NT2/D1 (cell line): ENCODE data around the gene MYO1C.

Experiments used
- DNase-seq: peaks from one replicate; pipeline ENCODE4 v3.0.0-alpha.2; 2011; ENCODE audit warnings: low read depth, low spot score
- H3K27me3 ChIP-seq: 2 replicates; pipeline ENCODE4 v1.6.0; 2011; ENCODE audit warnings: mild to moderate bottlenecking; ENCODE audit not compliant: insufficient read length, insufficient read depth
- H3K36me3 ChIP-seq: 2 replicates; pipeline ENCODE4 v1.6.1; 2011; ENCODE audit warnings: mild to moderate bottlenecking, low read length, mixed read lengths; ENCODE audit not compliant: insufficient read depth, insufficient read length
- H3K4me1 ChIP-seq: 2 replicates; pipeline ENCODE4 v1.5.1; 2011; ENCODE audit not compliant: insufficient read depth, insufficient read length
- H3K4me3 ChIP-seq: 2 replicates; pipeline ENCODE4 v1.5.1; 2011; ENCODE audit warnings: low read depth; ENCODE audit not compliant: insufficient read length
- H3K9ac ChIP-seq: 2 replicates; pipeline ENCODE4 v1.6.0; 2011; ENCODE audit warnings: low read depth; ENCODE audit not compliant: insufficient read length
- H3K9me3 ChIP-seq: 2 replicates; pipeline ENCODE4 v1.5.1; 2011; ENCODE audit warnings: mild to moderate bottlenecking, low read length; ENCODE audit not compliant: insufficient read depth
- SUZ12 ChIP-seq: IDR thresholded peaks from 2 replicates; pipeline ENCODE4 v1.6.1; 2011; ENCODE audit not compliant: insufficient read length, insufficient read depth; ENCODE audit errors: extremely low read depth
- YY1 ChIP-seq: IDR thresholded peaks from 2 replicates; pipeline ENCODE4 v1.6.1; 2011; ENCODE audit not compliant: insufficient read length, insufficient read depth
- ZNF274 ChIP-seq: IDR thresholded peaks from 2 replicates; pipeline ENCODE4 v1.6.1; 2011; ENCODE audit warnings: mild to moderate bottlenecking, low read depth, low read length

The MYO1C gene

GRCh38 chr17:1473170-1473569, 19.3 kb downstream of the MYO1C start:
- H3K36me3 ChIP-seq = peaks cover 79% of the 10 kb centered on the region
- no peak for DNase-seq
- H3K4me1 ChIP-seq = peaks cover 14% of the 10 kb centered on the region
- no peaks in the 10 kb centered on the region for H3K27me3 ChIP-seq
- no peak overlapping the region for H3K9ac ChIP-seq
- no peak overlapping the region for H3K4me3 ChIP-seq
- no peak for TF ChIP-seq YY1
- H3K9me3 ChIP-seq = no peaks in the 10 kb centered on the region

- H3K36me3 ChIP-seq = peaks cover 74% of the 10 kb centered on the region
- H3K27me3 ChIP-seq = no peaks in the 10 kb centered on the region
- no peaks in the 10 kb centered on the region for H3K9me3 ChIP-seq
- no peak for DNase-seq
- no peak overlapping the region for H3K9ac ChIP-seq
- H3K4me1 ChIP-seq = peaks cover 15% of the 10 kb centered on the region
- no peak overlapping the region for H3K4me3 ChIP-seq
- TF ChIP-seq ZNF274 (no peak), YY1 (no peak), SUZ12 (no peak)
Observed at GRCh38 chr17:1471911-1472821, 20.3 kb downstream of the MYO1C start.

GRCh38 chr17:1471490-1471889, 21.0 kb downstream of the MYO1C start:
- no peak overlapping the region for H3K9ac ChIP-seq
- no peaks in the 10 kb centered on the region for H3K27me3 ChIP-seq
- TF ChIP-seq ZNF274 (no peak), YY1 (no peak), SUZ12 (no peak)
- peaks cover 76% of the 10 kb centered on the region for H3K36me3 ChIP-seq
- no peak overlapping the region for H3K4me3 ChIP-seq
- no peaks in the 10 kb centered on the region for H3K9me3 ChIP-seq
- H3K4me1 ChIP-seq = peaks cover 15% of the 10 kb centered on the region
- no peak for DNase-seq

- DNase-seq = no peak
- peaks cover 76% of the 10 kb centered on the region for H3K36me3 ChIP-seq
- no peaks in the 10 kb centered on the region for H3K27me3 ChIP-seq
- peaks cover 15% of the 10 kb centered on the region for H3K4me1 ChIP-seq
- no peak for TF ChIP-seq ZNF274
- no peak for TF ChIP-seq SUZ12
- TF ChIP-seq YY1 = no peak
- H3K9ac ChIP-seq = no peak overlapping the region
- H3K4me3 ChIP-seq = no peak overlapping the region
- H3K9me3 ChIP-seq = no peaks in the 10 kb centered on the region
Observed at GRCh38 chr17:1470755-1471462, 21.6 kb downstream of the MYO1C start.

- Histone ChIP-seq H3K9ac (no peak overlapping the region), H3K4me3 (no peak overlapping the region), H3K9me3 (no peaks in the 10 kb centered on the region), H3K36me3 (peaks cover 76% of the 10 kb centered on the region), H3K4me1 (peaks cover 15% of the 10 kb centered on the region), H3K27me3 (no peaks in the 10 kb centered on the region)
- TF ChIP-seq ZNF274 = no peak
- no peak for TF ChIP-seq YY1
- no peak for TF ChIP-seq SUZ12
- DNase-seq = no peak
Observed at GRCh38 chr17:1470071-1470754, 22.3 kb downstream of the MYO1C start.

GRCh38 chr17:1469231-1469852, 23.1 kb downstream of the MYO1C start:
- H3K4me3 ChIP-seq = no peak overlapping the region
- no peaks in the 10 kb centered on the region for H3K27me3 ChIP-seq
- peaks cover 82% of the 10 kb centered on the region for H3K36me3 ChIP-seq
- TF ChIP-seq ZNF274 = no peak
- no peak for TF ChIP-seq YY1
- TF ChIP-seq SUZ12 = no peak
- H3K9ac ChIP-seq = no peak overlapping the region
- no peak for DNase-seq
- H3K9me3 ChIP-seq = no peaks in the 10 kb centered on the region
- peaks cover 15% of the 10 kb centered on the region for H3K4me1 ChIP-seq
